Measurements from ENCODE around the gene ATAD3B. TPM values are rescaled to one million over a fixed set of nuclear protein-coding genes. Genes with fewer than 3 reads are reported as not detected.

The ATAD3B gene
- total and polyA plus RNA-seq, 2 experiments from 2014 or later, result 11.6 to 20.2 TPM

DNA sequence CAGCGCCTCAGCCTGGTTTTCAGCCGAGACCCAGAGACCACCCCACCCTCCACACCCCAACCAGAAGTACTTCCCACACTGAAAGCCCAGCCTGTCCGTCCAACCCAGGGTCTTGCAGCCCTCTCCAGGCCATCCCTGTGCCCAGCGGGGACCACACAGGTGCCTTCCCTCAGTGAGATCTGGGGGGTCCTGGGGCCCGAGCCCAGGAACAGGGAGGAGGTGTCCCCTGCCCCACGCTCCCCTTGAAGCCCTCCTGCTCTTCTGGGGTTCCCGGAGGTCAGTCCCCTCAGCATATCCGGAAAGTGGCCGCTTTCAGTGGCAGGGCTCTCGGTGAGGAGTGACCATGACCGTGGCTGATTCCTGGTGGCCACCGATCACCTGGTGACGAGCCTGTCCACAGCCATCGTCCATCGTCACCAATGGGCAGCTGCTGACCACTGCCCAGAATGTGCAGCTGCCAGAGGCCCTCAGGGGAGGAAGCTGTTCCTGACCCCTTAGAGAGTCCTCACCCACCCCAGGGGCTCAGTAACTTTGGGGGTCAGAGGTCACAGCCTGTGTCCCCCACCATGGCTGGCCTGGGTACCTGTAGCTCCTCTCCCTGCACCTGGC lies 65.5 kb downstream of the ATAD3B start:
- DNase-seq, result no peak
- no peaks in the 10 kb centered on the region for H3K9me2 ChIP-seq (ENCODE audit: insufficient read depth)

DNA sequence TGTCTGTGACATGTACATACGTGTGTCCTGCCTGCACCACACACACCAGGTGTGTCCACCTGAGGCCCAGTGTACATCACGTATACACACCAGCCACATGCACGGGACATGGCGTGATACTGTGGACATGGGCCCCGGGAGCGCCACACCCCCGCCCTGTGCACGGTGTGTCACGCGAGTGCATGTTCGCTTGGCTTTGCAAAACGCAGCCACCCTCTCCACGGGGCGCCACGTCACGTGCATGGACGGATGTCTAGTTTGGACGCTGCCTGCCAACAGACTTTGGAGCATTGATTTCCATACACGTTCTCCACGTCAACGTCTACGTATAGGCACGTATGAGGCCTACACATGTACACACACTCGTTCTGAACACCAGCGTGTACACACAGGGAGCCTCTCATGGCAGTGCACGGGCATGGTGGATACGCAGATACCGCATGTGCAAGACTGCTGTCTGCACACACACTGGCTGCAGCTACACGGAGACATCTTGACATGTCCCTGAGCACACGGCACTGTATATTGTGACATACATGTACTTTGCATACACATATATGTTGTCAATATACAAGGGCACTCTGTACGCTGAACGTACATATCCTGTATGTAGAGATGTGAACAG lies 66.2 kb downstream of the ATAD3B start:
- WGBS, 2 experiments (ENCODE audit: low coverage in 1 of 2, low lambda C conversion rate in 2 of 2, missing lambda C conversion rate in 2 of 2), result 90 to 93% methylated on average over 31 to 32 of the region's 32 CpGs
- Histone ChIP-seq H3K27me3 (replicated peaks; ENCODE audit: insufficient read depth) (no peaks in the 10 kb centered on the region), H3K9me2 (ENCODE audit: insufficient read depth) (no peaks in the 10 kb centered on the region), H4K20me1 (ENCODE audit: insufficient read depth) (no peaks in the 10 kb centered on the region), H3K79me2 (ENCODE audit: insufficient read depth) (peaks cover 20% of the 10 kb centered on the region), H3K27ac (no peak overlapping the region), H3K4me1 (ENCODE audit: insufficient read depth) (no peaks in the 10 kb centered on the region), H3K9me3 (ENCODE audit: low read depth) (no peaks in the 10 kb centered on the region), H3K4me2 (ENCODE audit: unreplicated experiment) (no peak overlapping the region), H3K4me3 (no peak overlapping the region), H3K9ac (no peak overlapping the region), H3K36me3 (ENCODE audit: low read depth) (no peaks in the 10 kb centered on the region), H3F3A (ENCODE audit: insufficient read depth) (peaks cover 5% of the 10 kb centered on the region; the same call in 1 of the 2 replicates), H2AFZ (no peak overlapping the region)
- no peak for DNase-seq
- no peak for TF ChIP-seq EZH2 (IDR thresholded peaks at IDR 0.05; ENCODE audit: insufficient read depth, poor library complexity, severe bottlenecking)
- no peak for TF ChIP-seq EZH2phosphoT487 (IDR thresholded peaks at IDR 0.05; ENCODE audit: insufficient read depth, low read depth)
- in situ Hi-C loops (cut with MboI), result no loop called here

More for the DNA sequence above, 65.5 kb downstream of the ATAD3B start:
- peaks cover 6% of the 10 kb centered on the region; the same call in 1 of the 2 replicates for H3F3A ChIP-seq (ENCODE audit: insufficient read depth)
- peaks cover 20% of the 10 kb centered on the region for H3K79me2 ChIP-seq (ENCODE audit: insufficient read depth)
- in situ Hi-C loops (cut with MboI), result no loop called here
- H3K9me3 ChIP-seq (ENCODE audit: low read depth), result no peaks in the 10 kb centered on the region
- TF ChIP-seq EZH2 (IDR thresholded peaks at IDR 0.05; ENCODE audit: insufficient read depth, poor library complexity, severe bottlenecking) (no peak), EZH2phosphoT487 (IDR thresholded peaks at IDR 0.05; ENCODE audit: insufficient read depth, low read depth) (no peak)
- H3K36me3 ChIP-seq (ENCODE audit: low read depth), result no peaks in the 10 kb centered on the region
- H2AFZ ChIP-seq, result no peak overlapping the region
- H3K4me2 ChIP-seq (ENCODE audit: unreplicated experiment), result no peak overlapping the region
- H3K4me1 ChIP-seq (ENCODE audit: insufficient read depth), result no peaks in the 10 kb centered on the region
- H3K27me3 ChIP-seq (replicated peaks; ENCODE audit: insufficient read depth), result no peaks in the 10 kb centered on the region
- 93 to 94% methylated on average over 15 of the region's 15 CpGs for WGBS, 2 experiments (ENCODE audit: low coverage in 1 of 2, low lambda C conversion rate in 2 of 2, missing lambda C conversion rate in 2 of 2)
- no peak overlapping the region for H3K27ac ChIP-seq
- H3K9ac ChIP-seq, result no peak overlapping the region
- no peak overlapping the region for H3K4me3 ChIP-seq
- H4K20me1 ChIP-seq (ENCODE audit: insufficient read depth), result no peaks in the 10 kb centered on the region

DNA sequence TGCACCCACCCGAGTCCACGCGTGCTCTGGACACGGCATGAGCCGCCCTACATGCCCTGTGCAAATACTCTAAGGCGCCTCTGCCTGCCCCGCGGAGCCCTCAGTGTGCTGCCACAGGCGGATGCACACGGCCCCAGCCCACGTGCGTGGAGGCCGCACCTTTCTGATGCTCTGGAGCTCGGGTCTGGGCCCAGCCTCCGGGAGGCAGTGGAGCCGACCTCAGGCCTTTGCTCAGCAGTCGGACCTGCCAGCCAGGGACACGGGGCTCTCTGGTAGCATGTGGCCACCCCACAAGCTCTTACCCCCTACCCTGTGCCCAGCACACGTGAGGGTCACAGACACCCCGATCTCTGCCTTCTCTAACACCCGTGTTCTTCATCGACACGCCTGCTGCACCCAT lies 66.8 kb downstream of the ATAD3B start:
- TF ChIP-seq EZH2phosphoT487 (IDR thresholded peaks at IDR 0.05; ENCODE audit: insufficient read depth, low read depth) (no peak), EZH2 (IDR thresholded peaks at IDR 0.05; ENCODE audit: insufficient read depth, poor library complexity, severe bottlenecking) (no peak)
- 94 to 99% methylated on average over 15 to 23 of the region's 23 CpGs for WGBS, 2 experiments (ENCODE audit: low coverage in 1 of 2, low lambda C conversion rate in 2 of 2, missing lambda C conversion rate in 2 of 2)
- H3K36me3 ChIP-seq (ENCODE audit: low read depth), result no peaks in the 10 kb centered on the region
- no peak overlapping the region for H3K27ac ChIP-seq
- H3K9me3 ChIP-seq (ENCODE audit: low read depth), result no peaks in the 10 kb centered on the region
- H3K27me3 ChIP-seq (replicated peaks; ENCODE audit: insufficient read depth), result no peaks in the 10 kb centered on the region
- no peaks in the 10 kb centered on the region for H3K4me1 ChIP-seq (ENCODE audit: insufficient read depth)
- H3K4me3 ChIP-seq, result no peak overlapping the region
- no peaks in the 10 kb centered on the region for H4K20me1 ChIP-seq (ENCODE audit: insufficient read depth)
- peaks cover 5% of the 10 kb centered on the region; the same call in 1 of the 2 replicates for H3F3A ChIP-seq (ENCODE audit: insufficient read depth)
- no peak overlapping the region for H3K4me2 ChIP-seq (ENCODE audit: unreplicated experiment)
- no peak for DNase-seq
- no peak overlapping the region for H3K9ac ChIP-seq
- H3K79me2 ChIP-seq (ENCODE audit: insufficient read depth), result peaks cover 20% of the 10 kb centered on the region
- H3K9me2 ChIP-seq (ENCODE audit: insufficient read depth), result no peaks in the 10 kb centered on the region
- in situ Hi-C loops (cut with MboI), result no loop called here
- no peak overlapping the region for H2AFZ ChIP-seq

DNA sequence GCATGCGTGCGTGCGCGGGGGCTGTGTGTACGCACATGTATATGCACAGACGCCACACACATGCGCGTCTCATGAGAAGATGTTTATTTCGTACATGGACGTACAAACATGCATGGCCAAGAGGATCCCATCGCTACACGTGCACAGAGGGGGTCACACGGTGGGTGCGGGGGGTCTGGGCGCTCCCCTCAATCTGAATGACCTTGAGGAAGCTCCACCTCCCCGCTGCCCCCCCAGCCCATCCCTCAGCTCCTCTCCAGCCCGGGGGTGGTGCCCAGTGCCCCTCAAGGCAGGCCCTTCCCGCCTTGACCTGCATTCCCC lies 67.4 kb downstream of the ATAD3B start:
- TF ChIP-seq EZH2phosphoT487 (IDR thresholded peaks at IDR 0.05; ENCODE audit: insufficient read depth, low read depth), result no peak
- no peak for TF ChIP-seq EZH2 (IDR thresholded peaks at IDR 0.05; ENCODE audit: insufficient read depth, poor library complexity, severe bottlenecking)
- Histone ChIP-seq H4K20me1 (ENCODE audit: insufficient read depth) (no peaks in the 10 kb centered on the region), H3K4me2 (ENCODE audit: unreplicated experiment) (peak overlapping the region; percentile 78), H3K79me2 (ENCODE audit: insufficient read depth) (peaks cover 20% of the 10 kb centered on the region), H2AFZ (no peak overlapping the region), H3K27ac (no peak overlapping the region), H3K36me3 (ENCODE audit: low read depth) (no peaks in the 10 kb centered on the region), H3K27me3 (replicated peaks; ENCODE audit: insufficient read depth) (no peaks in the 10 kb centered on the region), H3K9me3 (ENCODE audit: low read depth) (no peaks in the 10 kb centered on the region), H3K9ac (peak overlapping the region; percentile 73), H3K9me2 (ENCODE audit: insufficient read depth) (no peaks in the 10 kb centered on the region), H3K4me3 (peak overlapping the region; percentile 73), H3F3A (ENCODE audit: insufficient read depth) (peaks cover 5% of the 10 kb centered on the region; the same call in 1 of the 2 replicates), H3K4me1 (ENCODE audit: insufficient read depth) (no peaks in the 10 kb centered on the region)
- in situ Hi-C loops (cut with MboI), result no loop called here
- WGBS, 2 experiments (ENCODE audit: low coverage in 1 of 2, low lambda C conversion rate in 2 of 2, missing lambda C conversion rate in 2 of 2), result 82 to 84% methylated on average over 18 of the region's 18 CpGs
- DNase-seq, result no peak
